HCT116 (cell line): ENCODE results near the gene PLPPR2. TPM values are rescaled to one million over a fixed set of nuclear protein-coding genes. Genes with fewer than 3 reads are reported as not detected.
"Not testable (repeated sequence)": the region's sequence is repeated elsewhere in the genome, so short reads cannot be mapped to it uniquely, and the experiment has no call there.

ENCODE experiments used
- ATAC-seq: fragments of 200-7000 bp; cut with Tn5 transposase; 2 replicates; pipeline ENCODE4 v1.9.1; 2020; ENCODE audit warnings: mild to moderate bottlenecking, moderate library complexity
- BruUV-seq: library from RNA; stranded (reverse); fragments of 400-500 nt; replicated peaks from 2 replicates; lab custom pipeline; 2021; lab: Mats Ljungman, UMichigan
- CTCF ChIA-PET: fragments of 300-600 bp; sonication (Branson Sonifier 250); formaldehyde crosslinking; loops from one replicate; lab custom pipeline; 2021; ENCODE audit warnings: antibody characterized with exemption; lab: Charles Lee
- POLR2A ChIA-PET: fragments of 300-600, 350-600 bp; sonication (Branson Sonifier 250); formaldehyde crosslinking; loops from one replicate; lab custom pipeline; 2021; ENCODE audit warnings: antibody characterized with exemption; lab: Charles Lee
- RAD21 ChIA-PET, 2 experiments: fragments of 300-600 bp; sonication (Branson Sonifier 250); formaldehyde crosslinking; loops; one replicate each; lab custom pipeline; 2023; ENCODE audit warnings: low total read pairs in 2 of 2; ENCODE audit not compliant: uncharacterized antibody in 2 of 2, unreplicated experiment in 2 of 2, low non-redundant PET in 1 of 2; lab: Charles Lee
- DNase-seq: peaks from one replicate; pipeline ENCODE4 v3.0.0-alpha.2; 2010; ENCODE audit warnings: low read depth, low spot score
- H2AFZ ChIP-seq: fragments of 200-600 bp; shearing (Covaris generic), sonication (generic); 2 replicates; pipeline ENCODE4 v1.6.1; 2017; ENCODE audit warnings: low read depth, mixed run types, mixed read lengths, antibody characterized with exemption, low read length; ENCODE audit not compliant: poor library complexity, severe bottlenecking
- H3K27ac ChIP-seq: 2 replicates; pipeline ENCODE4 v1.5.1; 2012; ENCODE audit warnings: low read depth, low read length
- H3K27me3 ChIP-seq: fragments of 200-600 bp; sonication (generic); 2 replicates; pipeline ENCODE4 v1.6.1; 2016; ENCODE audit warnings: mixed run types, low read length, mixed read lengths; ENCODE audit not compliant: insufficient read depth
- H3K36me3 ChIP-seq, 2 experiments: fragments of 200-500 bp in 1 of 2; fragments of 200-600 bp in 1 of 2; sonication (Bioruptor generic) in 1 of 2; sonication (generic) in 1 of 2; 2 replicates each; pipeline versions ENCODE4 v1.5.1 to v1.6.1; 2014 to 2016; ENCODE audit warnings: low read length in 2 of 2, inconsistent platforms in 1 of 2, mixed read lengths in 1 of 2, mixed run types in 1 of 2; ENCODE audit not compliant: insufficient read depth in 2 of 2, control insufficient read depth in 1 of 2
- H3K4me1 ChIP-seq, 2 experiments: fragments of 200-600 bp in 1 of 2; sonication (generic) in 1 of 2; 2 replicates each; pipeline versions ENCODE4 v1.5.1 to v1.6.1; 2012 to 2017; ENCODE audit warnings: low read length in 2 of 2, inconsistent platforms in 1 of 2, mild to moderate bottlenecking in 1 of 2, mixed read lengths in 1 of 2, mixed run types in 1 of 2, moderate library complexity in 1 of 2; ENCODE audit not compliant: insufficient read depth in 2 of 2, control insufficient read depth in 1 of 2
- H3K4me2 ChIP-seq: fragments of 200-600 bp; sonication (generic); 2 replicates; pipeline ENCODE4 v1.6.1; 2017; ENCODE audit warnings: mixed run types, low read length, mixed read lengths
- H3K4me3 ChIP-seq, 2 experiments: fragments of 200-600 bp in 1 of 2; sonication (generic) in 1 of 2; replicated peaks in 1 of 2; 2 replicates each; pipeline ENCODE4 v1.5.1; 2011 to 2016; ENCODE audit warnings: low read length in 2 of 2, control low read depth in 1 of 2, low read depth in 1 of 2, mild to moderate bottlenecking in 1 of 2, mixed read lengths in 1 of 2, mixed run types in 1 of 2
- H3K79me2 ChIP-seq: fragments of 200-600 bp; sonication (generic); 2 replicates; pipeline ENCODE4 v1.6.1; 2017; ENCODE audit warnings: mild to moderate bottlenecking, mixed run types, low read length, moderate library complexity, mixed read lengths; ENCODE audit not compliant: insufficient read depth
- H3K9ac ChIP-seq: fragments of 200-600 bp; sonication (generic); 2 replicates; pipeline ENCODE4 v1.6.1; 2016; ENCODE audit warnings: low read length, mixed read lengths
- H3K9me2 ChIP-seq: fragments of 200-600 bp; sonication (generic), shearing (Covaris generic); 2 replicates; pipeline ENCODE4 v1.6.1; 2017; ENCODE audit warnings: mixed run types, mild to moderate bottlenecking, moderate library complexity; ENCODE audit not compliant: insufficient read depth
- H3K9me3 ChIP-seq, 2 experiments: fragments of 200-500 bp in 1 of 2; fragments of 200-600 bp in 1 of 2; sonication (Bioruptor generic) in 1 of 2; sonication (generic) in 1 of 2; 2 replicates each; pipeline ENCODE4 v1.6.1; 2014 to 2017; ENCODE audit warnings: low read length in 2 of 2, mixed read lengths in 2 of 2, inconsistent platforms in 1 of 2, low read depth in 1 of 2, mild to moderate bottlenecking in 1 of 2, mixed run types in 1 of 2, moderate library complexity in 1 of 2; ENCODE audit not compliant: control insufficient read depth in 1 of 2, insufficient read depth in 1 of 2
- H4K20me1 ChIP-seq: fragments of 200-600 bp; sonication (generic), shearing (Covaris generic); 2 replicates; pipeline ENCODE4 v1.6.1; 2017; ENCODE audit warnings: mixed run types, mild to moderate bottlenecking, moderate library complexity; ENCODE audit not compliant: insufficient read depth
- CBX3 ChIP-seq: IDR thresholded peaks from 2 replicates; pipeline ENCODE4 v1.6.1; 2012; ENCODE audit warnings: low read depth
- ELF1 ChIP-seq: IDR thresholded peaks from 2 replicates; pipeline ENCODE4 v1.6.1; 2012; ENCODE audit warnings: low read depth, borderline replicate concordance
- EZH2 ChIP-seq: fragments of 200-600 bp; sonication (generic); IDR thresholded peaks from 2 replicates; pipeline ENCODE4 v1.6.1; 2017; ENCODE audit warnings: antibody characterized with exemption, mixed run types
- EZH2phosphoT487 ChIP-seq: fragments of 200-600 bp; IDR thresholded peaks from 2 replicates; pipeline ENCODE4 v1.6.1; 2018; ENCODE audit warnings: antibody characterized with exemption, borderline replicate concordance
- FOSL1 ChIP-seq: IDR thresholded peaks from 2 replicates; pipeline ENCODE4 v1.6.1; 2012; ENCODE audit warnings: low read depth
- JUND ChIP-seq: IDR thresholded peaks from 2 replicates; pipeline ENCODE4 v1.6.1; 2012
- RAD21 ChIP-seq: IDR thresholded peaks from 2 replicates; pipeline ENCODE4 v1.6.1; 2012; ENCODE audit warnings: low read depth, mild to moderate bottlenecking
- ZFX ChIP-seq: fragments of 450-650 bp; IDR thresholded peaks from 2 replicates; pipeline ENCODE4 v1.6.1; 2017
- intact Hi-C: fragments of 100-400 bp; cut with micrococcal nuclease; formaldehyde crosslinking; loops from 2 replicates; pipeline ENCODE4 v1.10.0; 2022
- total RNA-seq: library from RNA; stranded (reverse); gene quantifications from one replicate; pipeline ENCODE4 v1.2.1, GENCODE V29; 2021; ENCODE audit not compliant: unreplicated experiment
- TF ChIP-seq, protein P1 (sequence below), 3 experiments: fragments of 200-600 bp in 1 of 3; sonication (generic) in 1 of 3; IDR thresholded peaks in 2 of 3; conservative IDR thresholded peaks in 1 of 3; 2 replicates each; pipeline ENCODE4 v1.5.1; 2012 to 2017; ENCODE audit warnings: low read depth in 2 of 3, low read length in 2 of 3, antibody characterized with exemption in 1 of 3, borderline replicate concordance in 1 of 3, control low read depth in 1 of 3, mild to moderate bottlenecking in 1 of 3, mixed read lengths in 1 of 3, mixed run types in 1 of 3, moderate library complexity in 1 of 3; ENCODE audit not compliant: insufficient read depth in 1 of 3
- TF ChIP-seq, protein P2 (sequence below): IDR thresholded peaks from 2 replicates; pipeline ENCODE4 v1.6.1; 2011; ENCODE audit warnings: mild to moderate bottlenecking, low read length, moderate library complexity; ENCODE audit not compliant: insufficient replicate concordance; ENCODE audit errors: extremely low read depth

The PLPPR2 gene
- total RNA-seq, 1 experiment from 2014 or later: 23.2 TPM

DNA sequence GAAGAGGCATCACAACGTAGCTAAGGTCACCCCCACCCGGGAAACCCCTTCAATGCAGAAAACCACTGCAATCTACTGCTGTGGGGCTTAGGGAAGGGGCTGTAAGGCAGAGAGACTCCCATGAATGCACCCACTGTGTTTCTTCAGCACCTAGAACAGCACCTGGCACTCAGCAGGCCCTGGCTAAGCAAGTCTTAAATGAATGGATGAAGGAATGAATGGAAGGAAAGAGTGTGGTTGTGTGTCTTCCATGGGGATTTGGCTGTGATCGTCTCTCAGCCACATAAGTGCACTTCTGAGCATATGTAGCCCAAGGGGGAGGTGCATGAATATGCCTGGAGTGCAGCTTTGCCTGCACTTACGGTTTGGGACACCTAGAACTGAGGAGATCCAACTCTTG is 6.1 kb upstream of the PLPPR2 start:
- no peak overlapping the region for H3K4me3 ChIP-seq
- intact Hi-C loops: no loop called here
- H2AFZ ChIP-seq: no peak overlapping the region
- ATAC-seq (no peak), DNase-seq (no peak)
- H3K36me3 ChIP-seq: no peaks in the 10 kb centered on the region
- H3K4me1 ChIP-seq: peaks cover 11 to 35% of the 10 kb centered on the region in 2 experiments
- H3K9ac ChIP-seq: no peak overlapping the region
- no peaks in the 10 kb centered on the region for H4K20me1 ChIP-seq
- no peak overlapping the region for H3K27ac ChIP-seq
- H3K9me2 ChIP-seq: no peaks in the 10 kb centered on the region
- no peak overlapping the region for H3K4me2 ChIP-seq
- peaks cover 3 to 10% of the 10 kb centered on the region in 2 experiments; a peak in 2 of 4 replicates for H3K9me3 ChIP-seq
- POLR2A ChIA-PET: no interaction called here
- BruUV-seq: no TSS peak
- 0 out of 2 replicates have a peak, but pooled peaks cover 9% of the 10 kb centered on the region for H3K79me2 ChIP-seq
- RAD21 ChIA-PET: no interaction called here
- no peaks in the 10 kb centered on the region for H3K27me3 ChIP-seq
- TF ChIP-seq EZH2phosphoT487: no peak
- TF ChIP-seq CBX3: peak; percentile 70; the same call in 1 of the 2 replicates
- CTCF ChIA-PET: no interaction called here

DNA sequence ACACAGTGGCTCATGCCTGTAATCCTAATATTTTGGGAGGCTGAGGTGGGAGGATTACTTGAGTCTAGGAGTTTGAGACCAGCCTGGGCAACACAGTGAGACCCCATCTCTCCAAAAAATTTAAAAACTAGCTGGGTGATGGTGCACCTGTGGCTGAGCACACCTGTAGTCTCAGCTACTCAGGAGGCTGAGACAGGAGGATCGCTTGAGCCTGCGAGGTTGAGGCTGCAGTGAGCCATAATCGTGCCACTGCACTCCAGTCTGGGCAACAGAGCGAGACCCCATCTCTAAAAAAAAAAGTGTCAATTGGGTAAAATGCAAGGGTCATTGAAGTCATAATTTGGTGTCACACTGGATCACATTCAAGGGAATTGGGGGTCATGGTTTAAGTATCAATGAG is 1.1 kb upstream of the PLPPR2 start:
- H3K27ac ChIP-seq, POLR2A ChIA-PET, RAD21 ChIA-PET, H3K9me3 ChIP-seq, DNase-seq, H3K4me2 ChIP-seq, H3K9ac ChIP-seq, H3K9me2 ChIP-seq, BruUV-seq, ATAC-seq, H2AFZ ChIP-seq, H4K20me1 ChIP-seq, H3K27me3 ChIP-seq, H3K4me3 ChIP-seq, intact Hi-C loops, H3K36me3 ChIP-seq, H3K79me2 ChIP-seq, CTCF ChIA-PET: not testable (repeated sequence)
- H3K4me1 ChIP-seq: peaks cover 2 to 12% of the 10 kb centered on the region in 2 experiments; a peak in 3 of 4 replicates

DNA sequence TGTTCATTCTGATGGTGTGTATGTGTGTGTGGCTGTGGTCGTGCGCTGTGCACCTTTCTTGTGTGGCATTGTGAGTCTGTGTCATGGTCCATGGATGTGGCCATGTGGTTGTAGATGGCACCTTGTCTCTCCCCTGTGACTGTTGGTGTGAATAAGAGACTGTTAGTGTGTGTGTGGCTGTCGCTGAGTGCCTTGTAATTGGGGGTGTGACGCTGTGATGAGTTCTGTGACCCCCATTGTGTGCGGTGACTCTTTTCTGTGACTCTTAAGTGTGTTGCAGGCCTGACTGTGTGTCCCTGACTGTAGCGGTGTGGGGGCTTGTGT is 804 bp downstream of the PLPPR2 start:
- ChIA-PET CTCF (no interaction called here), RAD21 (no interaction called here), POLR2A (no interaction called here)
- Histone ChIP-seq H3K27me3 (no peaks in the 10 kb centered on the region), H3K4me1 (peaks cover 2 to 15% of the 10 kb centered on the region in 2 experiments; a peak in 3 of 4 replicates), H3K4me2 (peak overlapping the region; percentile 86), H3K36me3 (0 out of 4 replicates have a peak, but pooled peaks cover 0 to 2% of the 10 kb centered on the region in 2 experiments), H3K79me2 (no peaks in the 10 kb centered on the region), H3K9me3 (no peaks in the 10 kb centered on the region), H2AFZ (no peak overlapping the region), H3K9ac (peak overlapping the region; percentile 63), H4K20me1 (no peaks in the 10 kb centered on the region), H3K4me3 (peak overlapping the region; percentile 53 to 65), H3K27ac (no peak overlapping the region; the same call in 1 of the 2 replicates), H3K9me2 (no peaks in the 10 kb centered on the region)
- BruUV-seq: TSS peak; percentile 68
- no peak for ATAC-seq
- intact Hi-C loops: no loop called here
- DNase-seq: no peak
- TF ChIP-seq, protein P1, sequence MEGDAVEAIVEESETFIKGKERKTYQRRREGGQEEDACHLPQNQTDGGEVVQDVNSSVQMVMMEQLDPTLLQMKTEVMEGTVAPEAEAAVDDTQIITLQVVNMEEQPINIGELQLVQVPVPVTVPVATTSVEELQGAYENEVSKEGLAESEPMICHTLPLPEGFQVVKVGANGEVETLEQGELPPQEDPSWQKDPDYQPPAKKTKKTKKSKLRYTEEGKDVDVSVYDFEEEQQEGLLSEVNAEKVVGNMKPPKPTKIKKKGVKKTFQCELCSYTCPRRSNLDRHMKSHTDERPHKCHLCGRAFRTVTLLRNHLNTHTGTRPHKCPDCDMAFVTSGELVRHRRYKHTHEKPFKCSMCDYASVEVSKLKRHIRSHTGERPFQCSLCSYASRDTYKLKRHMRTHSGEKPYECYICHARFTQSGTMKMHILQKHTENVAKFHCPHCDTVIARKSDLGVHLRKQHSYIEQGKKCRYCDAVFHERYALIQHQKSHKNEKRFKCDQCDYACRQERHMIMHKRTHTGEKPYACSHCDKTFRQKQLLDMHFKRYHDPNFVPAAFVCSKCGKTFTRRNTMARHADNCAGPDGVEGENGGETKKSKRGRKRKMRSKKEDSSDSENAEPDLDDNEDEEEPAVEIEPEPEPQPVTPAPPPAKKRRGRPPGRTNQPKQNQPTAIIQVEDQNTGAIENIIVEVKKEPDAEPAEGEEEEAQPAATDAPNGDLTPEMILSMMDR (IDR thresholded peaks at IDR 0.05 in 2 of 3, conservative IDR thresholded peaks at IDR 0.05 in 1 of 3; ENCODE audit: borderline replicate concordance in 1 of 3, insufficient read depth in 1 of 3, low read depth in 2 of 3, low read length in 2 of 3): no peak
- TF ChIP-seq, protein P2, sequence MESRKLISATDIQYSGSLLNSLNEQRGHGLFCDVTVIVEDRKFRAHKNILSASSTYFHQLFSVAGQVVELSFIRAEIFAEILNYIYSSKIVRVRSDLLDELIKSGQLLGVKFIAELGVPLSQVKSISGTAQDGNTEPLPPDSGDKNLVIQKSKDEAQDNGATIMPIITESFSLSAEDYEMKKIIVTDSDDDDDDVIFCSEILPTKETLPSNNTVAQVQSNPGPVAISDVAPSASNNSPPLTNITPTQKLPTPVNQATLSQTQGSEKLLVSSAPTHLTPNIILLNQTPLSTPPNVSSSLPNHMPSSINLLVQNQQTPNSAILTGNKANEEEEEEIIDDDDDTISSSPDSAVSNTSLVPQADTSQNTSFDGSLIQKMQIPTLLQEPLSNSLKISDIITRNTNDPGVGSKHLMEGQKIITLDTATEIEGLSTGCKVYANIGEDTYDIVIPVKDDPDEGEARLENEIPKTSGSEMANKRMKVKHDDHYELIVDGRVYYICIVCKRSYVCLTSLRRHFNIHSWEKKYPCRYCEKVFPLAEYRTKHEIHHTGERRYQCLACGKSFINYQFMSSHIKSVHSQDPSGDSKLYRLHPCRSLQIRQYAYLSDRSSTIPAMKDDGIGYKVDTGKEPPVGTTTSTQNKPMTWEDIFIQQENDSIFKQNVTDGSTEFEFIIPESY: no peak
- TF ChIP-seq CBX3: no peak
- TF ChIP-seq FOSL1: no peak
- TF ChIP-seq RAD21: no peak
- TF ChIP-seq ELF1: no peak
- TF ChIP-seq EZH2: no peak
- TF ChIP-seq JUND: no peak
- TF ChIP-seq ZFX: no peak
